ENCODE data around the gene TRIM14.

GRCh38 chr9:98135938-98136337, 16.9 kb upstream of the TRIM14 start:
- TF ChIP-seq POLR2AphosphoS5 (IDR thresholded peaks at IDR 0.05; ENCODE audit: borderline replicate concordance, low read depth, low read length), result no peak
- TF ChIP-seq EZH2 (IDR thresholded peaks at IDR 0.05), result no peak
- no peak for TF ChIP-seq FOXP2 (optimal IDR thresholded peaks at IDR 0.05; ENCODE audit: control extremely low read depth, extremely low read length, insufficient read depth)
